ENCODE data around the gene EHBP1L1. TPM values are rescaled to one million over a fixed set of nuclear protein-coding genes. Genes with fewer than 3 reads are reported as not detected.

EHBP1L1 gene
- total and polyA plus RNA-seq, 4 donors: 1.1 to 120 (median 10.0) TPM

GRCh38 chr11:65576867-65577755, 1.3 kb downstream of the EHBP1L1 start:
- WGBS: 54% methylated on average over 18 of the region's 18 CpGs
- H3K27ac ChIP-seq (ENCODE audit: low read depth in 1 of 2, low read length in 2 of 2): peak overlapping the region; percentile 9 to 76
- peaks cover 17 to 44% (median 32%) of the 10 kb centered on the region in 4 donors for H3K4me1 ChIP-seq (ENCODE audit: control insufficient read depth in 4 of 4, insufficient read depth in 4 of 4, low read length in 3 of 4)
- H3K4me3 ChIP-seq (ENCODE audit: low read depth in 1 of 3, low read length in 3 of 3): peak overlapping the region in 1 of 3 donors; percentile 66
- TF ChIP-seq ATF3 (IDR thresholded peaks at IDR 0.05) (no peak), HNF4A (conservative IDR thresholded peaks at IDR 0.05) (peak; percentile 16 to 52), YY1 (IDR thresholded peaks at IDR 0.05) (no peak), TAF1 (conservative IDR thresholded peaks at IDR 0.05) (no peak), FOXA1 (IDR thresholded peaks at IDR 0.05) (no peak), GABPA (IDR thresholded peaks at IDR 0.05 in 1 of 2, conservative IDR thresholded peaks at IDR 0.05 in 1 of 2) (peak in 1 of 2 donors; percentile 43), ZBTB33 (IDR thresholded peaks at IDR 0.05) (no peak), NR2F2 (IDR thresholded peaks at IDR 0.05) (peak; percentile 39), RXRA (IDR thresholded peaks at IDR 0.05) (peak in 1 of 2 donors; percentile 19), MAX (IDR thresholded peaks at IDR 0.05) (no peak), CTCF (IDR thresholded peaks at IDR 0.05; ENCODE audit: low read depth, low read length, missing input control) (no peak), SP1 (IDR thresholded peaks at IDR 0.05) (peak; percentile 15)
- H3K9ac ChIP-seq (ENCODE audit: low read depth in 1 of 2, low read length in 2 of 2): peak overlapping the region; percentile 3 to 33
- no peaks in the 10 kb centered on the region for H3K27me3 ChIP-seq (ENCODE audit: control insufficient read depth in 4 of 4, insufficient read depth in 4 of 4, low read length in 3 of 4)
- DNase-seq (ENCODE audit: low spot score): no peak
- peaks cover 0 to 7% (median 1%) of the 10 kb centered on the region in 4 donors for H3K36me3 ChIP-seq (ENCODE audit: control insufficient read depth in 4 of 4, insufficient read depth in 3 of 4, low read depth in 1 of 4, low read length in 3 of 4)
- H3K9me3 ChIP-seq (ENCODE audit: control insufficient read depth in 4 of 4, low read length in 3 of 4): no peaks in the 10 kb centered on the region

GRCh38 chr11:65577756-65578109, 1.9 kb downstream of the EHBP1L1 start:
- WGBS: 66% methylated on average over 8 of the region's 8 CpGs
- peak overlapping the region in 1 of 2 donors; percentile 9 for H3K27ac ChIP-seq (ENCODE audit: low read depth in 1 of 2, low read length in 2 of 2)
- no peaks in the 10 kb centered on the region for H3K27me3 ChIP-seq (ENCODE audit: control insufficient read depth in 4 of 4, insufficient read depth in 4 of 4, low read length in 3 of 4)
- no peak for DNase-seq (ENCODE audit: low spot score)
- no peaks in the 10 kb centered on the region for H3K9me3 ChIP-seq (ENCODE audit: control insufficient read depth in 4 of 4, low read length in 3 of 4)
- peaks cover 0 to 7% (median 1%) of the 10 kb centered on the region in 4 donors for H3K36me3 ChIP-seq (ENCODE audit: control insufficient read depth in 4 of 4, insufficient read depth in 3 of 4, low read depth in 1 of 4, low read length in 3 of 4)
- no peak overlapping the region for H3K4me3 ChIP-seq (ENCODE audit: low read depth in 1 of 3, low read length in 3 of 3)
- H3K9ac ChIP-seq (ENCODE audit: low read depth in 1 of 2, low read length in 2 of 2): no peak overlapping the region
- H3K4me1 ChIP-seq (ENCODE audit: control insufficient read depth in 4 of 4, insufficient read depth in 4 of 4, low read length in 3 of 4): peaks cover 17 to 44% (median 31%) of the 10 kb centered on the region in 4 donors
- TF ChIP-seq GABPA (IDR thresholded peaks at IDR 0.05 in 1 of 2, conservative IDR thresholded peaks at IDR 0.05 in 1 of 2): no peak
- no peak for TF ChIP-seq EGR1 (IDR thresholded peaks at IDR 0.05; ENCODE audit: low read depth in 2 of 2)
- no peak for TF ChIP-seq FOXA2 (IDR thresholded peaks at IDR 0.05)
- TF ChIP-seq HNF4G (IDR thresholded peaks at IDR 0.05): no peak
- TF ChIP-seq CTCF (IDR thresholded peaks at IDR 0.05; ENCODE audit: low read depth, low read length, missing input control): no peak
- no peak for TF ChIP-seq JUND (IDR thresholded peaks at IDR 0.05)
- no peak for TF ChIP-seq TAF1 (conservative IDR thresholded peaks at IDR 0.05)
- no peak for TF ChIP-seq MAX (IDR thresholded peaks at IDR 0.05)

All from liver (tissue), 9 donors.